DOHH2 (cell line): ENCODE results near the gene FBN2.

Experiments
- H3F3A ChIP-seq: fragments of 200-600 bp; sonication (generic), shearing (Covaris generic); 2 replicates; pipeline ENCODE4 v1.6.0; 2016; ENCODE audit warnings: antibody characterized with exemption, mild to moderate bottlenecking; ENCODE audit not compliant: control insufficient read depth, insufficient read depth
- H3K27ac ChIP-seq: fragments of 200-600 bp; sonication (generic); 2 replicates; pipeline ENCODE4 v1.5.1; 2014; ENCODE audit warnings: low read depth, mild to moderate bottlenecking, low read length, moderate library complexity
- H3K27me3 ChIP-seq: fragments of 200-600 bp; sonication (generic); 2 replicates; pipeline ENCODE4 v1.6.1; 2014; ENCODE audit warnings: mild to moderate bottlenecking, low read length, mixed read lengths; ENCODE audit not compliant: control insufficient read depth
- H3K36me3 ChIP-seq: fragments of 200-600 bp; sonication (generic); 2 replicates; pipeline ENCODE4 v1.6.1; 2014; ENCODE audit warnings: mild to moderate bottlenecking, low read length, moderate library complexity, mixed read lengths; ENCODE audit not compliant: control insufficient read depth
- H3K4me1 ChIP-seq: fragments of 200-600 bp; sonication (generic); 2 replicates; pipeline ENCODE4 v1.6.1; 2014; ENCODE audit warnings: mild to moderate bottlenecking, low read length, mixed read lengths; ENCODE audit not compliant: control insufficient read depth
- H3K4me2 ChIP-seq: fragments of 200-600 bp; sonication (generic); 2 replicates; pipeline ENCODE4 v1.6.0; 2014; ENCODE audit warnings: mild to moderate bottlenecking, low read length, moderate library complexity
- H3K4me3 ChIP-seq: fragments of 200-600 bp; sonication (generic); 2 replicates; pipeline ENCODE4 v1.5.1; 2014; ENCODE audit warnings: mild to moderate bottlenecking, low read length, mixed read lengths
- H3K79me2 ChIP-seq: fragments of 200-600 bp; sonication (generic); 2 replicates; pipeline ENCODE4 v1.6.1; 2014; ENCODE audit warnings: mild to moderate bottlenecking, low read length, mixed read lengths; ENCODE audit not compliant: control insufficient read depth
- H3K9me2 ChIP-seq: fragments of 200-600 bp; sonication (generic); replicated peaks from 2 replicates; pipeline ENCODE4 v1.6.1; 2014; ENCODE audit warnings: mild to moderate bottlenecking, low read length, mixed read lengths; ENCODE audit not compliant: control insufficient read depth
- H3K9me3 ChIP-seq: fragments of 200-600 bp; sonication (generic); 2 replicates; pipeline ENCODE4 v1.6.1; 2014; ENCODE audit warnings: antibody characterized with exemption, low read length, mixed read lengths; ENCODE audit not compliant: control insufficient read depth, insufficient read depth
- H4K20me1 ChIP-seq: fragments of 200-600 bp; sonication (generic); 2 replicates; pipeline ENCODE4 v1.6.0; 2014; ENCODE audit warnings: low read depth, mild to moderate bottlenecking, antibody characterized with exemption, low read length, moderate library complexity; ENCODE audit not compliant: control insufficient read depth, insufficient read depth
- CTCF ChIP-seq: fragments of 200-600 bp; sonication (generic); IDR thresholded peaks from one replicate; pipeline ENCODE4 v1.5.1; 2014; ENCODE audit warnings: antibody characterized with exemption, mild to moderate bottlenecking, low read depth, low read length; ENCODE audit not compliant: poor library complexity, severe bottlenecking
- EZH2phosphoT487 ChIP-seq: fragments of 200-600 bp; sonication (generic); IDR thresholded peaks from 2 replicates; pipeline ENCODE4 v1.6.1; 2017; ENCODE audit warnings: borderline replicate concordance, mild to moderate bottlenecking, antibody characterized with exemption, low read length, moderate library complexity, mixed read lengths

Gene FBN2

GRCh38 chr5:128315671-128316070, 222.4 kb downstream of the FBN2 start:
- Histone ChIP-seq H3K4me1 (no peaks in the 10 kb centered on the region), H3K9me2 (no peaks in the 10 kb centered on the region), H4K20me1 (no peaks in the 10 kb centered on the region), H3K4me3 (no peak overlapping the region), H3F3A (no peaks in the 10 kb centered on the region), H3K27ac (no peak overlapping the region), H3K79me2 (no peaks in the 10 kb centered on the region), H3K36me3 (no peaks in the 10 kb centered on the region), H3K27me3 (no peaks in the 10 kb centered on the region), H3K9me3 (no peaks in the 10 kb centered on the region), H3K4me2 (no peak overlapping the region)
- TF ChIP-seq EZH2phosphoT487 (no peak), CTCF (no peak)

GRCh38 chr5:128305341-128305740, 232.7 kb downstream of the FBN2 start:
- Histone ChIP-seq H3K79me2 (no peaks in the 10 kb centered on the region), H3K9me2 (no peaks in the 10 kb centered on the region), H4K20me1 (no peaks in the 10 kb centered on the region), H3F3A (no peaks in the 10 kb centered on the region), H3K4me2 (no peak overlapping the region), H3K4me3 (no peak overlapping the region), H3K36me3 (no peaks in the 10 kb centered on the region), H3K27me3 (no peaks in the 10 kb centered on the region), H3K9me3 (no peaks in the 10 kb centered on the region), H3K4me1 (no peaks in the 10 kb centered on the region), H3K27ac (no peak overlapping the region)
- TF ChIP-seq EZH2phosphoT487 (no peak), CTCF (no peak)

- no peaks in the 10 kb centered on the region for H3K9me3 ChIP-seq
- TF ChIP-seq EZH2phosphoT487 (no peak), CTCF (no peak)
- H3K79me2 ChIP-seq = no peaks in the 10 kb centered on the region
- no peak overlapping the region for H3K27ac ChIP-seq
- H4K20me1 ChIP-seq = no peaks in the 10 kb centered on the region
- no peak overlapping the region for H3K4me3 ChIP-seq
- H3K4me2 ChIP-seq = no peak overlapping the region
- H3K36me3 ChIP-seq = no peaks in the 10 kb centered on the region
- H3K27me3 ChIP-seq = no peaks in the 10 kb centered on the region
- H3F3A ChIP-seq = no peaks in the 10 kb centered on the region
- H3K9me2 ChIP-seq = no peaks in the 10 kb centered on the region
- H3K4me1 ChIP-seq = no peaks in the 10 kb centered on the region
Observed at GRCh38 chr5:128304791-128305190, 233.3 kb downstream of the FBN2 start.

- no peak overlapping the region for H3K27ac ChIP-seq
- TF ChIP-seq EZH2phosphoT487 = no peak
- no peak for TF ChIP-seq CTCF
- H3K36me3 ChIP-seq = no peaks in the 10 kb centered on the region
- no peak overlapping the region for H3K4me3 ChIP-seq
- no peaks in the 10 kb centered on the region for H3K9me3 ChIP-seq
- H3K9me2 ChIP-seq = no peaks in the 10 kb centered on the region
- no peaks in the 10 kb centered on the region for H3K27me3 ChIP-seq
- no peaks in the 10 kb centered on the region for H4K20me1 ChIP-seq
- H3K4me1 ChIP-seq = no peaks in the 10 kb centered on the region
- H3K4me2 ChIP-seq = no peak overlapping the region
- H3K79me2 ChIP-seq = no peaks in the 10 kb centered on the region
- no peaks in the 10 kb centered on the region for H3F3A ChIP-seq
Observed at GRCh38 chr5:128304088-128304487, 234.0 kb downstream of the FBN2 start.
